Uterus (tissue), 4 donors: Measurements from ENCODE around the gene SLC6A1. TPM values are rescaled to one million over a fixed set of nuclear protein-coding genes. Genes with fewer than 3 reads are reported as not detected.

Source experiments
- DNase-seq, 2 donors: peaks; one replicate each; pipeline ENCODE4 v3.0.0-alpha.2; 2019 to 2020
- H3K27ac ChIP-seq, 2 donors: fragments of 200-600 bp; sonication (generic); 1 replicate in 1 of 2; 2 replicates in 1 of 2; pipeline ENCODE4 v1.5.1; 2016 to 2018
- H3K27me3 ChIP-seq, 2 donors: fragments of 200-600 bp; sonication (generic); one replicate each; pipeline ENCODE4 v1.5.1; 2018 to 2019; ENCODE audit warnings: control low read depth in 1 of 2
- H3K36me3 ChIP-seq, 2 donors: fragments of 200-600 bp; sonication (generic); one replicate each; pipeline ENCODE4 v1.5.1; 2019; ENCODE audit warnings: control low read depth in 1 of 2
- H3K4me1 ChIP-seq, 2 donors: fragments of 200-600 bp; sonication (generic); one replicate each; pipeline ENCODE4 v1.5.1; 2018 to 2019; ENCODE audit warnings: control low read depth in 1 of 2
- H3K4me3 ChIP-seq, 2 donors: fragments of 200-600 bp; sonication (generic); 1 replicate in 1 of 2; 2 replicates in 1 of 2; pipeline ENCODE4 v1.5.1; 2018 to 2019; ENCODE audit warnings: mild to moderate bottlenecking in 1 of 2
- H3K9me3 ChIP-seq, 2 donors: fragments of 200-600 bp; sonication (generic); one replicate each; pipeline ENCODE4 v1.5.1; 2019; ENCODE audit warnings: control low read depth in 1 of 2
- POLR2A ChIP-seq, 2 donors: fragments of 450-650 bp; IDR thresholded peaks; one replicate each; pipeline ENCODE4 v1.6.1; 2016; ENCODE audit warnings: antibody characterized with exemption in 2 of 2, mild to moderate bottlenecking in 1 of 2, moderate library complexity in 1 of 2
- intact Hi-C: fragments of 100-400 bp; cut with DNase I; formaldehyde crosslinking; loops from one replicate; pipeline ENCODE4 v1.15.1; 2023; ENCODE audit warnings: low total_unique reads
- total RNA-seq, 4 donors: library from RNA; depleted of rRNA in 3 of 4; stranded (reverse); fragments of >200 nt in 3 of 4; gene quantifications; one replicate each; pipeline versions ENCODE4 v1.1.0 to v1.2.4, GENCODE V29; 2014 to 2023
- TF ChIP-seq, protein P1 (sequence below), 4 experiments: fragments of 200-600 bp in 2 of 4; fragments of 450-650 bp in 2 of 4; sonication (generic) in 2 of 4; IDR thresholded peaks; one replicate each; pipeline ENCODE4 v1.5.1; 2016 to 2019; ENCODE audit warnings: antibody characterized with exemption in 4 of 4, mild to moderate bottlenecking in 2 of 4, moderate library complexity in 1 of 4
- donor health status: DM: yes; HTN: yes; CAD: no.

SLC6A1 gene
- total RNA-seq, 4 donors from 2014 or later: under 0.01 to 5.0 (median 1.6) TPM

GRCh38 chr3:11019116-11019819 is 26.7 kb downstream of the SLC6A1 start:
- Histone ChIP-seq H3K9me3 (no peaks in the 10 kb centered on the region), H3K4me3 (no peak overlapping the region), H3K4me1 (no peaks in the 10 kb centered on the region), H3K27ac (no peak overlapping the region), H3K36me3 (no peaks in the 10 kb centered on the region), H3K27me3 (no peaks in the 10 kb centered on the region)
- intact Hi-C loops: no loop called here
- no peak for DNase-seq
- TF ChIP-seq POLR2A (IDR thresholded peaks at IDR 0.05): no peak
- TF ChIP-seq, protein P1, sequence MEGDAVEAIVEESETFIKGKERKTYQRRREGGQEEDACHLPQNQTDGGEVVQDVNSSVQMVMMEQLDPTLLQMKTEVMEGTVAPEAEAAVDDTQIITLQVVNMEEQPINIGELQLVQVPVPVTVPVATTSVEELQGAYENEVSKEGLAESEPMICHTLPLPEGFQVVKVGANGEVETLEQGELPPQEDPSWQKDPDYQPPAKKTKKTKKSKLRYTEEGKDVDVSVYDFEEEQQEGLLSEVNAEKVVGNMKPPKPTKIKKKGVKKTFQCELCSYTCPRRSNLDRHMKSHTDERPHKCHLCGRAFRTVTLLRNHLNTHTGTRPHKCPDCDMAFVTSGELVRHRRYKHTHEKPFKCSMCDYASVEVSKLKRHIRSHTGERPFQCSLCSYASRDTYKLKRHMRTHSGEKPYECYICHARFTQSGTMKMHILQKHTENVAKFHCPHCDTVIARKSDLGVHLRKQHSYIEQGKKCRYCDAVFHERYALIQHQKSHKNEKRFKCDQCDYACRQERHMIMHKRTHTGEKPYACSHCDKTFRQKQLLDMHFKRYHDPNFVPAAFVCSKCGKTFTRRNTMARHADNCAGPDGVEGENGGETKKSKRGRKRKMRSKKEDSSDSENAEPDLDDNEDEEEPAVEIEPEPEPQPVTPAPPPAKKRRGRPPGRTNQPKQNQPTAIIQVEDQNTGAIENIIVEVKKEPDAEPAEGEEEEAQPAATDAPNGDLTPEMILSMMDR (IDR thresholded peaks at IDR 0.05): no peak

DNA sequence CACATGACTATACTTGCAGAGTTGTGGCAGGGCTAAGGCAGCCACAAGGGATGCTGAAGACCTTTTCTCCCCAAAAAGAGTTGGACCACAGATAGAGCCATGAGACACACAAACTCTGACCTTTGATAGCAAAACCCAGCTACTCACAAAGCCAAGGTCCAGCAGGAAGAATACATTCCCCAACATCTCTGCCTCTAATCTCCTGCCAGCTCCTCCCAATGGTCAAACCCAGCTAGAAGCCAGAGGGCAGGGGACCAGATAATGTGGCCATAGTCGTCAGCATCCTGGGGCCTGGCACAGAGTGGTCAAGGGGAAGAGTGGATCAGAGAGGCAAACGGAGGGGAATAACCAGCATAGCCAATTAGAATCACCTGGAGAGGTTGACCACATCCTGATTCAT is 28.2 kb downstream of the SLC6A1 start:
- H3K27me3 ChIP-seq: no peaks in the 10 kb centered on the region
- H3K4me1 ChIP-seq: no peaks in the 10 kb centered on the region
- no peak for TF ChIP-seq POLR2A (IDR thresholded peaks at IDR 0.05)
- TF ChIP-seq, protein P1 (IDR thresholded peaks at IDR 0.05): no peak
- no peaks in the 10 kb centered on the region for H3K9me3 ChIP-seq
- H3K4me3 ChIP-seq: no peak overlapping the region
- intact Hi-C loops: no loop called here
- H3K36me3 ChIP-seq: no peaks in the 10 kb centered on the region
- DNase-seq: no peak
- H3K27ac ChIP-seq: no peak overlapping the region

- intact Hi-C loops: no loop called here
- H3K27me3 ChIP-seq: no peaks in the 10 kb centered on the region
- H3K27ac ChIP-seq: no peak overlapping the region
- H3K36me3 ChIP-seq: no peaks in the 10 kb centered on the region
- H3K4me3 ChIP-seq: no peak overlapping the region
- H3K4me1 ChIP-seq: no peaks in the 10 kb centered on the region
- no peaks in the 10 kb centered on the region for H3K9me3 ChIP-seq
- DNase-seq: no peak
- TF ChIP-seq POLR2A (IDR thresholded peaks at IDR 0.05): no peak
- TF ChIP-seq, protein P1 (IDR thresholded peaks at IDR 0.05): no peak
Measured at GRCh38 chr3:11021611-11022011, 29.1 kb downstream of the SLC6A1 start.

DNA sequence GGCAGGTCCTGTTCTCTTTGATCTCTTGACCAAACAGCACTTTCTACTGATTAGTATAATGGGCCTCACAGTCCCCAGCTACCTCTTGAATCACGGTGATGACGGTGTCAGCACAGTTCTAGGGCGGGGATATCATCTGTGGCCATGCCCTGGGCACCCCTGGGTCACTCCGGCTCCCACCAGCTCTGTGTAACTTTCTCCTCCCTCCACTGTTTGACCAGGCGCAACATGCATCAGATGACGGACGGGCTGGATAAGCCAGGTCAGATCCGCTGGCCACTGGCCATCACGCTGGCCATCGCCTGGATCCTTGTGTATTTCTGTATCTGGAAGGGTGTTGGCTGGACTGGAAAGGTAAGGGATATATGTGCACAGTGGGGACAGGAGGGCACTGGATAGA is 29.6 kb downstream of the SLC6A1 start:
- Histone ChIP-seq H3K36me3 (no peaks in the 10 kb centered on the region), H3K4me1 (no peaks in the 10 kb centered on the region), H3K9me3 (no peaks in the 10 kb centered on the region), H3K27me3 (no peaks in the 10 kb centered on the region), H3K4me3 (no peak overlapping the region), H3K27ac (no peak overlapping the region)
- DNase-seq: no peak
- no peak for TF ChIP-seq POLR2A (IDR thresholded peaks at IDR 0.05)
- TF ChIP-seq, protein P1 (IDR thresholded peaks at IDR 0.05): no peak
- intact Hi-C loops: no loop called here

DNA sequence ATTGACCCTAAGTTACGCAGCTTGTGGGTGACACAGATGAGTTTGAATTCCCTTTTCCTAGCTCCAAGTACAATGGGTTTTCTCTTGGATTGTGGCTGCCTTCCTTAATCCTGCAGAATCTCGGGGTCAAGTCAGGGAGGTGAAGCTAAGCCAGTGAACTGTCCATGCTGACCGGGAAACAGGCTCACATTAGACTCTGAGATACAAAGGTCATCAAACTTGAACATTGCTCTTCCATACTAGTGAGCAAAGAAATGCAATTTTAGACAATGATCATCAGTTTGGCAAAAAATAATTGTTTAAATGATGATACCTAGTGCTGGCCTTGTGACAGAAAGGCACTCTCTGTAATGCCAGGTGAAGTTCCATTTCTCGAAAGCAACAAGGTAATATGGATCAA is 31.6 kb downstream of the SLC6A1 start:
- TF ChIP-seq, protein P1 (IDR thresholded peaks at IDR 0.05): no peak
- no peak for TF ChIP-seq POLR2A (IDR thresholded peaks at IDR 0.05)
- Histone ChIP-seq H3K4me1 (no peaks in the 10 kb centered on the region), H3K27me3 (no peaks in the 10 kb centered on the region), H3K4me3 (no peak overlapping the region), H3K9me3 (no peaks in the 10 kb centered on the region), H3K27ac (no peak overlapping the region), H3K36me3 (no peaks in the 10 kb centered on the region)
- intact Hi-C loops: no loop called here
- DNase-seq: no peak
